AG04449 (cell line): ENCODE data around the gene GHRHR.

Experiments
- CTCF ChIA-PET: fragments of 350-600 bp; formaldehyde crosslinking; extraction: SDS; loops from one replicate; lab custom pipeline; 2021; ENCODE audit warnings: antibody characterized with exemption; lab: Yijun Ruan, JAX
- POLR2A ChIA-PET: fragments of 400-600, 350-600 bp; formaldehyde crosslinking; extraction: SDS; loops from one replicate; lab custom pipeline; 2020; ENCODE audit warnings: antibody characterized with exemption, inconsistent platforms; lab: Yijun Ruan, JAX
- DNase-seq: peaks from one replicate; pipeline ENCODE4 v3.0.0-alpha.2; 2010; ENCODE audit warnings: low read depth, low spot score
- H3K4me3 ChIP-seq: 2 replicates; pipeline ENCODE4 v1.5.1; 2011; ENCODE audit warnings: low read depth, mild to moderate bottlenecking, control low read depth, low read length
- TF ChIP-seq, protein P1 (sequence below): IDR thresholded peaks from one replicate; pipeline ENCODE4 v1.5.1; 2011; ENCODE audit warnings: mild to moderate bottlenecking, moderate library complexity, low read length, control low read depth, inconsistent platforms; ENCODE audit not compliant: insufficient read depth; ENCODE audit errors: missing control alignments

Gene GHRHR

DNA sequence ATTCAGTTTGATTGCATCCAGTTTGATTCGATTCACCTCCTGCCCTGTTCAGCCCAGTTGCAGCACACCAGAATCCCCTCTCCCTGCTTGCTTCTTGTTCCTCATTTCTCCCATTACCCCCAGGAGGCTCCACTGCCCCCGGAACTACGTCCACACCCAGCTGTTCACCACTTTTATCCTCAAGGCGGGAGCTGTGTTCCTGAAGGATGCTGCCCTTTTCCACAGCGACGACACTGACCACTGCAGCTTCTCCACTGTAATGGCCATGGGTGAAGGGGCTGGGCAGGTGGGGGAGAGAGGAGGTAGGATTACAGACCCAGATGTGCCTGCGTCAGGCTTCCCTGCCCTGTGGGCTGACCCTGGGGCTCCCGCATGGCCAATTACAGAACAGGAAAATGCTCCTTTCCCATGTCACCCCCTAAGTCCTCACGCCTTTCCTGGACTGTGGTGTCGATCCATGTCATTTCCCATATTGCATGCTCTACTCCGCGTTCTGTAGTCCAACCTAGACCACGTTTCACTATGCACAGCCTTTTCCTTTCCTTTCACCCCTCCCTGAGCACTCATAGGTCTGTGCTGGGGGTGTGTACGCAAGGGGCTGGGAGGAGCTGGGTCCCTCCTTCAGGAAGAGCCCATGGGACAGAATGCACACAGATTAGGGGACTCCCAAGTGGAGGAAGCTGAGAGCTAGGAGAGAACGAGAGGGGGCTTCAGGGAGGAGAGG is 8.2 kb downstream of the GHRHR start:
- TF ChIP-seq, protein P1, sequence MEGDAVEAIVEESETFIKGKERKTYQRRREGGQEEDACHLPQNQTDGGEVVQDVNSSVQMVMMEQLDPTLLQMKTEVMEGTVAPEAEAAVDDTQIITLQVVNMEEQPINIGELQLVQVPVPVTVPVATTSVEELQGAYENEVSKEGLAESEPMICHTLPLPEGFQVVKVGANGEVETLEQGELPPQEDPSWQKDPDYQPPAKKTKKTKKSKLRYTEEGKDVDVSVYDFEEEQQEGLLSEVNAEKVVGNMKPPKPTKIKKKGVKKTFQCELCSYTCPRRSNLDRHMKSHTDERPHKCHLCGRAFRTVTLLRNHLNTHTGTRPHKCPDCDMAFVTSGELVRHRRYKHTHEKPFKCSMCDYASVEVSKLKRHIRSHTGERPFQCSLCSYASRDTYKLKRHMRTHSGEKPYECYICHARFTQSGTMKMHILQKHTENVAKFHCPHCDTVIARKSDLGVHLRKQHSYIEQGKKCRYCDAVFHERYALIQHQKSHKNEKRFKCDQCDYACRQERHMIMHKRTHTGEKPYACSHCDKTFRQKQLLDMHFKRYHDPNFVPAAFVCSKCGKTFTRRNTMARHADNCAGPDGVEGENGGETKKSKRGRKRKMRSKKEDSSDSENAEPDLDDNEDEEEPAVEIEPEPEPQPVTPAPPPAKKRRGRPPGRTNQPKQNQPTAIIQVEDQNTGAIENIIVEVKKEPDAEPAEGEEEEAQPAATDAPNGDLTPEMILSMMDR = no peak
- ChIA-PET CTCF (interaction anchor here (1.0 to 7.7 kb wide), 7 partner anchors 12 to 184 kb away, joined by 3 to 85 read pairs (median 6); no protein-coding TSS in a partner anchor), POLR2A (no interaction called here)
- no peak for DNase-seq
- H3K4me3 ChIP-seq = no peak overlapping the region

DNA sequence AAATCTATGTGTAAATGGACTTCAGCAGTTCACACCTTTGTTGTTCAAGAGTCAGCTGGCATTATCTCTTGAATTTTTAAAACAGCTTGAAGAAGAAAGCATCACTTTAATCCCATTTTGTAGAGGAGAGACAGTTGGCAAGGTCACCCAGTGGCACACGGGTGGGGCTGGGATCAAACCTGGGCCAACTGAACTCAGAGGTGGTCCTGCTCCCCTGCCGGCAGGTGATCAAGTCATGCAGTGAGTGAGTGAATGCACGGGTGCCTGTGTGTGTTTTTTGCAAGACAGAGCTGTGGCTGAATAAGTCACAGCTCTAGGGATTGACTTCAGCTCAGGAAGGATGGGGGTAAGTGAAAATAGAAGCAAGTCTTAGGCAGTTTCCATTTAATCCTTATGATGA is 9.5 kb downstream of the GHRHR start:
- POLR2A ChIA-PET = no interaction called here
- DNase-seq = no peak
- CTCF ChIA-PET = interaction anchor here (1.0 to 7.7 kb wide), 8 partner anchors 11 to 175 kb away, joined by 3 to 85 read pairs (median 8); no protein-coding TSS in a partner anchor
- no peak overlapping the region for H3K4me3 ChIP-seq
- TF ChIP-seq, protein P1 = no peak

DNA sequence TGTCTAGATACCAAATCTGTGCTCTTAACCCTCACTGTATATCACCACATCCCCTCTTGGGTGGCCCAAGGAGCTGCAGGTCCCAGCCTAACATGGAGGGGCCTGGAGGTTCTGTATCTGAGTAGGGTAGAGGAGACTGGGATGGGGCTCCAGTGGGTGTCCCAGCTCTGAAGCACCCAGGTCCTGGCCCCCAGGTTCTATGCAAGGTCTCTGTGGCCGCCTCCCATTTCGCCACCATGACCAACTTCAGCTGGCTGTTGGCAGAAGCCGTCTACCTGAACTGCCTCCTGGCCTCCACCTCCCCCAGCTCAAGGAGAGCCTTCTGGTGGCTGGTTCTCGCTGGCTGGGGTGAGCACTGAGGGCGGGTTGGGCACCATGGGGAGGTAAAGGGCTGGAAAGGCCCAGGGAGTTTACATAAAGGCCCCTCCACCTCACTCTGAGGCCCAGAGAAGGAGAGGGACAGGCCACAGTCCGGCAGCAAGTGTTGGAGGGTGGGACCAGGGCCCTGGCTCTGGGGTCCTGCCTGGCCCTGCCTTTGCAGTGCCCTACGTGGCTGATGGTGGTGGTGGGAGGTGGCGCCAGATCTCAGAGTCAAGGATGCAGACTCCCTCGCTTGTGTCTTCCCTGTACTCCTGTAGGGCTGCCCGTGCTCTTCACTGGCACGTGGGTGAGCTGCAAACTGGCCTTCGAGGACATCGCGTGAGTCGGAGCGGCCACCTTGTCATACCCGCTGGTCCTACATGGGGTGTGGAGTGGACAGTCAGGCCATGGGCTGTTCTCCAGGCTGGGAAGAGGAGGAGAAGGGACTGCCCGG is 10.2 kb downstream of the GHRHR start:
- POLR2A ChIA-PET = no interaction called here
- no peak for DNase-seq
- H3K4me3 ChIP-seq = no peak overlapping the region
- CTCF ChIA-PET = interaction anchor here (1.0 to 7.7 kb wide), 7 partner anchors 10 to 175 kb away, joined by 3 to 85 read pairs (median 8); no protein-coding TSS in a partner anchor
- TF ChIP-seq, protein P1 = no peak

DNA sequence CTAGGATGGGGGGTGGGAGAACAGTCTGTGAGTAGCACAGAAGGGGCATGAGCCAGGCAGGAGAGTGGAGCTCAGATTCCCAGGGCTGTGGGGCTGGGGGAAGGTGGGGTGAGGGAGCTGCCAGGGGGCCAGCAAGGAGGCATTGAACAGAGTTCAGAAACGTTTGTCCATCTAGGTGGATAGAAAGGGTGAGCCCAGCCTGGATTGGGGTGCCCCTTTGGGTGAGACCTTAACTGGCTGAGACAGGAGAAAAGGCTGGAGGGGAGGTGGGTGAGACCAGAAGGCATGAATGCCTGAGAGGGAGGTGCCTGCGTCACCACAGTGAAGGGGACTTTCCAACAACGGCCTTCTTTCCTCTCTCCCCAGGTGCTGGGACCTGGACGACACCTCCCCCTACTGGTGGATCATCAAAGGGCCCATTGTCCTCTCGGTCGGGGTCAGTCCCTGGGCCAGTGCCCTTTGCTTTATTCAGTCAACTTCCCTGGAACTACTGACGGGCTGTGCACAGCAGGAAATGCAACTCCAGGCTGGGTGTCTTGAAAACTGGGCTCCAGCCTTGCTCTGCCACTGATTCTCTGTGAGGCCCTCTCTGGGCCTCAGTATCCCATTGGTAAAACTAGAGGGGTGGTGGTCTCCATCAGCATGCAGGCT is 11.0 kb downstream of the GHRHR start:
- TF ChIP-seq, protein P1 = peak; percentile 53
- CTCF ChIA-PET = interaction anchor here (0.7 to 7.7 kb wide), 4 partner anchors 9 to 176 kb away, joined by 3 to 85 read pairs (median 12); no protein-coding TSS in a partner anchor
- POLR2A ChIA-PET = no interaction called here
- DNase-seq = no peak
- no peak overlapping the region for H3K4me3 ChIP-seq

DNA sequence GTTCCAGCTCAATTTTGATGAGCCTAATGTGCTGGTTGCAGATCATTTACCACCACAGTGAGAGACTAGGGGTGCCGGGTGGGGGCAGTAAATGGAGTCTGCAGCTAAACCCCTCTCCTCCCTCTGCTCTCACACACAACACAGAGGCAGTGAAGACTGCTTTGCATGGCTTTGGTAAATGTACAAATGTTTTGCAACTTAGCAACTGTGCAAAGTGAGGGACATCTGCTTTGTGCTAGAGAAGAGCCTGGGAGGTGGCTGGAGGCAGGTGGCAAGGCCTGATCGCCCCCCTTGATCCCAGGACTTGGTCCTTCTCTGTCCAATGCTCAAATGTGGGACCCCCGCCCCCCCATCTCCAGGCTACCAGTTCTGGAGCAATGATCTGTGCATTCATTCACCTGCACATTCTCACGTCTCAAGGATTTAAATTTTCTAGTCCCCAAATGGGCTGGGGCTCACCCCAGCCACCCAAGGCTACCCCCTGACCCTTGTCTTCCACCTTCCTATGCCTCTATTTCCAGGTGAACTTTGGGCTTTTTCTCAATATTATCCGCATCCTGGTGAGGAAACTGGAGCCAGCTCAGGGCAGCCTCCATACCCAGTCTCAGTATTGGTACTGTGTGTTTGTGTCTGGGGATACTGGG is 11.6 kb downstream of the GHRHR start:
- ChIA-PET POLR2A (no interaction called here), CTCF (interaction anchor here (0.7 to 7.7 kb wide), 5 partner anchors 9 to 177 kb away, joined by 3 to 85 read pairs (median 7); no protein-coding TSS in a partner anchor)
- H3K4me3 ChIP-seq = no peak overlapping the region
- no peak for DNase-seq
- TF ChIP-seq, protein P1 = no peak
